NT2/D1 (cell line): ENCODE data around the gene RGS7.

Source experiments
- SUZ12 ChIP-seq: IDR thresholded peaks from 2 replicates; pipeline ENCODE4 v1.6.1; 2011; ENCODE audit not compliant: insufficient read length, insufficient read depth; ENCODE audit errors: extremely low read depth
- ZNF274 ChIP-seq: IDR thresholded peaks from 2 replicates; pipeline ENCODE4 v1.6.1; 2011; ENCODE audit warnings: mild to moderate bottlenecking, low read depth, low read length

DNA sequence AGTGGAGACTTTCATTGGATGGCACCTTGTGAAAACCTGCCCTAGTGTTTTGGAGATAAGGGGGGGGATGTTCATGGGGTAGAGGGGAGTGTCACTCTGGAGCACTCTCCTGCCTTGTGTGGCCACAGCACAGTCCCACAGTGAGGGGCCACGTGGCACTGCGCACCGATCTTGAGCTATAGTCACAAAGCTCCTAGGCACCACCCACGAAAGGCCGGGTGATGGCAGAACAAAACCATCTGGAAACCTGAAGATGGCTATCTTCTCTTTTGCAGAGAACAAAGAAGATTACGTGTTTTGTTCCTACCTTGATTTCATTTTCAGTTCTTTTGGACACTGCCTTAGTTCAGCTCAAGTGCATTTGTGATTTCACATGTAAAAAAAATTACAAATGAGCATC, 220.6 kb downstream of the RGS7 start:
- TF ChIP-seq SUZ12 (no peak), ZNF274 (no peak)
